Measurements from ENCODE around the gene SREBF2.

The SREBF2 gene

DNA sequence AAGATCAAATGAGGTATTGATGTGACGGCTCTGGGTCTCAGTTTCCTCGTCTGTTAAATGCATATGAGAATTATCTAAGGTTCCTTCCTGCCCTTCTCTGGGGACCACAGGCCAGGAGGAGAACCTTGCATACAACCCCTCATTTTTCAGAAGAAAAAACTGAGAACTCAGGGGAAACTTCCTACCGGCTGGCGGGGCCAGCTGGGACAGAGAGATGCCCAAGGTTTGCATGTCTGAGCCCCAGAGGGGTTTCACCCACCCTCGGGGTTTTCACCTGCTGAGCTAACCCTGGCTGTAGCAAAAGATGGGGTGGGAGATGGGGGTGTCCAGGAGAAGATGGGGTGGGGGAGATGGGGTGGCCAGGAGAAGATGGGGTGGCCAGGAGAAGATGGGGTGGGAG, 89.4 kb downstream of the SREBF2 start:
- no peak for DNase-seq (ENCODE audit: low spot score)

DNA sequence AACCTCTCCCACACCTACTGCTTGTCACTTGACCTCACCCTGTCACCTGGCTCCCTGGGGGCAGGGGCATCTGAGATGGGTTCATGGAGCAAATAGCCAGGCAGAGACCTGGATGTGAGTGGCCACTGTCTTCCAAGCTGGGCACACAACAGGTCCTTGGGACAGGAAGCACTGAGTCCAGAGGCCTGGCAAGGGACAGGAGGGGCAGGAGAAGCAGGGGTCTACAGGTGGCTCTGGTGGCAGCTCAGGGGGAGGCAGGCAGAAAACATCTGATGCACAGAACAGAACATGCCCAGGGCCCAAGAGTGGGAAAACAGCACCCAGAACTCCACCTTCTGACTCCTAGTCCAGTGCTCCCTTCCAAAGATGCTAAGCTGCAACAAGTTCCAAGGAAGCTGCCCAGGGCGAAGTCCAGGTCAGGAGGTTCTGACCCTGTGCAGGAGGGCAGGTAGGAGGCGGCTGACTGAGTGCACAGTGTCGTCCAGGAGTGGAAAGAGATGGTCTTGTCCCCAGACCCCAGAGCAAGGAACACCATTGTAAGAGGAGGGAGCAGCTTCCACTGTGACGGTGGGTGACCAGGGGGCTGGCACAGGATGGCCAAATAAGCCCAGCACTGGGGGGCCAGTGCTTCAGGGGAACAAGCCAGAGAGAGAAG, 90.2 kb downstream of the SREBF2 start:
- DNase-seq (ENCODE audit: low spot score), result no peak

DNA sequence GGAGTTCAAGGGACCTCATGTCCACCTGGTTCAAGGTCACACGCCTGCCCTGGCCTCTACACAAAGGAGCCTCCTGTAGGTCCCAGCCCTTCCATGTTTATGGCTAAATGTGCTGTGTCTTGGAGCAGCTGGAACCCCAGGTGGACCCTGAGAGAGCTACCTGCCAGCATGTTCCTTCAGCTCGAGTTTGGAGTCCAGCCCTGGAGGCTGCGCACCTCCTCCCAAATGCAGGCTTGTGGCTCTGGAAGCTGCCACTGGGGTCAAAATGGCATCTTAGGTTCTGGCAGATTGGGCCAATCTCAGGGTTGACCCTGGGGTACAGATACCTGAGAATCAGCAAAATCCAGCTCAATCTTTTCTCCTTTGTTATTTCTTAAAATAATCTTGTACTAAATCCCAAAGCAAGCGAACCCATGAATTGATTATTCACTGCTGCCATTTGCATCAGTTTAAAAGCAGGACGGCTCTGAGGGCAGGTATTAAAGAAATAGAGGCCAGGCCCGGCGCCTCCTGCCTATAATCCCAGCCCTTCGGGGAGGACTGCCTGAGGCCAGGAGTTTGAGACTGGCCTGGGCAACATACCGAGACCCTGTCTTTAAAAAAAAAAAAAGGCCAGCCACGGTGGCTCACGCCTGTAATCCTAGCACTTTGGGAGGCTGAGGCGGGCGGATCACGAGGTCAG, 90.8 kb downstream of the SREBF2 start:
- no peak for DNase-seq (ENCODE audit: low spot score)

DNA sequence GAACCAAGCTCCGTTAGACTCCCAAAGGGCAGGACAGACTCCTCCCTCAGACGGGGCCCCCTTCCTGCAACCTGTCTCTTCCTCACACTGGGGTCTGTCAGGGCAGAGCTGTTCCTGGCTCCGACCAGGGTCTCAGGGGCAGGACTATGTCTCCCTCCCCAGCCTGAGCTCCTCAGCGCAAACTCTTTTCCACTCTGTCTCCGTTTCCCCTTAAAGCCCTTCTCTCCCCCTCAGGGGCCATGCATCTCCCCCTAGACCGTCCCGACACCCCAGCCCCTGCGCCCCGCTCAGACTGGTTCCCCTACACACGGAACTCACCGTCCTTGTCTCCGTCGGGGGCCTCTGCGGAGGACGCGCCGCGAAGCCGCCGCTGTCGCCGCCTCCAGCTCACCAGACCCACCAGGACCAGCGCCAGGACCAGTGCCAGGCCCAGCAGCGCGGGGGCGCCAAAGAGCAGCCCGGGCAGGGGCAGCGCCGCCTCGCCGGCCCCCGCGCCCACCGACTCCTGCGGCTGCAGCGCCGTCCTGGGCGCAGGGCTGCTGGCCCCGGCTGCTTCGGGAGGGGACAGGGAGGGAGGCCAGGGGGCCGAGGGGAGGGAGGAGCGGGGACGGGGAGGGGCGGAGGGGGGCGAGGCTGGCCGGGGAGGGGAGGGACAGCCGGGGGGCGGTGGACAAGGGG, 93.0 kb downstream of the SREBF2 start:
- DNase-seq (ENCODE audit: low spot score), result no peak

DNA sequence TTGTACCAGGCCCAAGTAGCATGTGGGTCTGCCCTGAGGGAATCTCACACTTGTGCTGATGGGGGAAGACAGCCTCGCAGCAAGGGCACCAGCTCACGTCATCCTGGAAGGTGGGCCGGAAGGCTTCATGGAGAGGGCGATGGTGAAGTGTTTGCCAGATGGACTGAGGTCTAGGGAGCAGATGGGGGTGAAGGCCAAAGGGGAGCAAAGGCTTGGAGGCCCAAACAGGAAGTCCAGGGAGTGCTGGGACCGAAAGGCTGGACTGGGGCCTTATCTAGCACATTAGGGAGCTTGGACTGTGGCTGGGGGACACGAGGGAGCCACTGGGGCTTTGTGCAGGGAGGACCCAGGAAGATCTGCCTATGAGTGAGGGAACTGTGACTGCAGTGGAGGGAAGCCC, 94.9 kb downstream of the SREBF2 start:
- DNase-seq (ENCODE audit: low spot score), result no peak

DNA sequence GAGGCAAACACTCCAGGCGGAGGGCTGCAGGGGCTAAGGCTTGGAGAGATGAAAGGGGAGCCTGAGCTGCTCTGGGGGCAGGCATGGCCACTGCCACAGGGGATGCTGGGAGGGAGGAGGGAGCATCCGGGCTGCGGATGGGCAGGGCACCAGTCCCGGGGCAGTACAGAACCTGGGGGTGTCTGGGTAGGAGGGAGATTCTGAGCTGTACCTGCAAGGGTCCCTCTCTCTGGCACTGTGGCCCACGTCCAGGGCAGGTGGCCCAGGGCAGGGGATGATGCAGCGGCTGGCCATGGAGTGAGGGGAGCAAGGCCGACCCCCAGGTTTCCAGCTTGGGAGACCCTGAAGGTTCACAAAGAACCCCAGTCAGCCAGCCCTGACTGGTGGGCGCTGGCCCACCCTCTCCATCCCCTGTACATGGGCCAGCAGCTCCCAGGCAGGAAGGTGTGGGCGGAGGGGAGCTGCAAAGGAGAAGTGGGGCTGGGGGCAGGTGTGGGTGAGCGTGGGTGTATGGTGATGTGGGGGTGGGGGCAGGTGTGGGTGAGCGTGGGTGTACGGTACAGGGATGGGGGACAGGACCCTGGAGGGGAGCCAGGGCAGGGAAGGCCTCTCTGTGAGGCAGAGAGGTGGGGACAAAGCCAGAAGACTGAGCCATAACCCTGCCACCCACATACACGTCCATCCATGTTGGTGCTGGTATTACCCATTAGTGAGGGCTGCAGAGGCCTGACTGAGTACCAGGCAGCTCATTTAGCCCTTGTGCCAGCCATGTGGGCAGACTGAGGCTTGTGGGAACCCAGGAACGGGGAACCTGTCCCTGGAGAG, 95.9 kb downstream of the SREBF2 start:
- DNase-seq (ENCODE audit: low spot score), result no peak

DNA sequence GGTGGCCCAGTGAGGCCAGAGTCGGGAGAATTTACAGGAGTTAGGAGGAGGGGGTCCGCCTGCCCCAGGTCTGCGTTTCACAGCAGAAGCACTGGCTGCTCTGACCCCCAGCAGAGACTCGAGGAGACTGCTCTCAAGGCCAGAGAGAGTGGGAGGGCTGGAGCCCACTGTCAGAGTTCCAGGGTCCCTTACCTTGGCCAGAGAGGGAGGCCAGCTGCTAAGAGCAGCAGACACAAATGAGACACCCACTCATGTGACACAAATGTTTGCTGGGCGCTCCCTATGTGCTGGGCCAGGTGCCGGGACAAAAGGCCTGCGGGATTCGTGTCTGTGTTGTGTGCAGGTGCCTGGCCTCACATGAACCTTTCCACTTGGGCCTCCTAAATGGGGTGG, 96.5 kb downstream of the SREBF2 start:
- DNase-seq (ENCODE audit: low spot score), result no peak

DNA sequence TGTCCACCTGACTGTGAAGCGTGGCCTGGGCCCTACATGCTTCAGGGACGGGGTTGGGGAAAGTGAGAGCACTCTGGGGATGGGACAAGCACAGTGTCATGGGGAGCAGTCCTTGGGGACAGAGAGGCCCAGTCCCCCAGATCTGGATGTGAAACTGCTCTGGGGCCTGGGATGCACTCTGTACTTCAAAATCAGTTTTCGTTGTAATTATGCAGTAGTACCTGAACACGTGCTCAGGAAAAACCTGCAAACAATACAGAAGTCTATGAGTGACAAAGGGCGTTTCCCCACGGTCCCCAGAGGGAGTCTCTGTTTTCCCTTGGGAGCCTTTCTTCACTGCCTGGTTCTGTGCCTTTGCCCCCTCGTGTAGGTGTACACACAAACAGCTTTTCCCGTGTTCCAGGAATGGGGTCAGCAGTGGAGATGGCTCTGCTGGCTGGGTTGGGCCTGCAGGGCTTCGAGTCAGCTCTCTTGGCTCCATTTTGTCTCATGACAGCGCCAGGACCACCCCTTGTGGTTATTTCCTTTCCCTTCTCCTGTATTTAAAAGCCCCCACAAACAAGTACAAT, 98.9 kb downstream of the SREBF2 start:
- no peak for DNase-seq (ENCODE audit: low spot score)

DNA sequence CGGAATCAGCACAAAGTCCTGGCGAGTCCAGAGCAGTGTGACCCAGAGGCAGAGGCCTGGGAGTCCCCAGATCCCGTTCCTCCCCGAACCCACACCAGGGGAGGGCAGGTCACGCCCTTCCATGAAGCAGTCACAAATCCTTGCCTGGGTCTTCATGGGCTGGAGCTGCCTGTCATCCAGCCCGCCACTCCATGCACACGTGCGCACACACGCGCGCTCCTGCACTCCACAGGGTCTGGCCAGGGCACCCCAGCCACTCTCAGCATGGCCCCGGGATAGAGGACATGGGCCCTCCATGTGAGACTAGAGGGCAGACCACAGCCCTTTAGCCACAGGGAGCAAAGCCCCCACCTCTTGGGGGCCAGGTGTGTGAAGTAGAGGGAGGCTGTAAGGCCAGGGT, 99.4 kb downstream of the SREBF2 start:
- no peak for DNase-seq (ENCODE audit: low spot score)

DNA sequence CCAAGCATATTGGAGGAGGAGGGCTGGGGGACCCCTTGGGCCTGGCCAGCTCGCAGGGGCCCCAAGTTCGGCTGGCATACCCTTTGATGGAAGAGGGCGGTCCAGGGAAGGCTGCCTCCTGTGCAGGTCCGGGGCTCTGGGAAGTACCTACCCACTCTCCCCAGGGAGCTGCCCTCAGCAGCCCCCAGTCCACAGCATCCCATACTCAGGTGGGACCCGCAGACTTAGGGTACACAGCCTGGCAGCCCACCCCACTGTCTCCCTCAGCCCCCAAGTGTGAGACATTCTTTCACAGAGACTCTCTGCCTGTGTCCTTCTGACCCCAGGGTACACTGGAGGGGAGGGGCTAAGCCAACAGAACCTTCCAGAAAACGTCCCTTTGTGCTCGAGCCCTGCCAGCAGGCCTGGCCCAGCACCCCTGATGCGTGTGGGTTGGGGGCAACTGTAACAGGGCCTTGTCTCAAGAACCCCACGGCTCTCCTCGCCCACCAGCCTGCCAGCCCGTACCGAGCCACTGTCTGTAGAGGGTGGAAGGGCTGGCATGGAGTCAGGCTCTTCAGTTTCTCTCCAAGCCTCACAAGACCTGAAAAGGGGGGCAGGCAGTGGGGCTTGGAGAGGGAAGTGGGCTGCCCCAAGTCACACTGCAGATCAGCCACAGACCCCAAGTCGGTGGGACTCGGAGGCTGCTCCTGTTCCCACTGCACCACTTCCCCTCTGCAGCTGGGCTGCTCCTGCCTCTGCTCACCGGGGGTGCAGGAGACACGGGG, 100.7 kb downstream of the SREBF2 start:
- DNase-seq (ENCODE audit: low spot score), result no peak

DNA sequence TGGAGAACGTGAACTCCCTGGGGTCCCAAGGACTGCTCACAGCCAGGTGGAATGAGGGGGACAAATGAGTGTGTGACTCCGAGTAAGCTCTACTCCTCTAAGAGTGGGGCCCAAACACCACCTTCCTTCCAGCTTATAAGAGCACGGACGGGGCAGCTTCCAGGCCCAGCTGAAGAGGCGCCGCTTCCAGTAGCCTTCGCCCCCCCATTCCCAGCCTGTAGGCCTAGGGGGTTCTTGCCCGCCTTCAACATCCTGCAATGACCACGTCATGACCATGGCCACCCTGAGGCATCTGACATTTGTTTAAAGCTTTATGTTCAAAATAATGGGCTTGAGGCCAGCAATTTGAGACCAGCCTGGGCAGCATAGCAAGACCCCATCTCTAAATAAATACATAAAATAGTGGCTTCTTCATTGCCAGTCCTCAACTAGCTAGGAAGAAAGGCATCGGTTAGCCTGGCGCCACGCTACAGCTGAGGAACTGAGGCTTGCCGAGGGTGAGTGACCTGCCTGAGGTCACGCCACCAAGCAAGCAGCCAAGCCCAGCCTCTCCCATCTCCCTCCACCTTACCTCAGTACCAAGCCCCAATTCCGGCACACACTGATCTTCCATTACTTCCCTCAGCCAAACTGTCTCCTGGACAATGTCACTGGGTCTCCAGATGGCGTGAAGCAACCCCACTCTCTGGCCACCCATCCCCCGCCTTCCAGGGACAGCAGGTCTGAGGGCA, 101.5 kb downstream of the SREBF2 start:
- no peak for DNase-seq (ENCODE audit: low spot score)

DNA sequence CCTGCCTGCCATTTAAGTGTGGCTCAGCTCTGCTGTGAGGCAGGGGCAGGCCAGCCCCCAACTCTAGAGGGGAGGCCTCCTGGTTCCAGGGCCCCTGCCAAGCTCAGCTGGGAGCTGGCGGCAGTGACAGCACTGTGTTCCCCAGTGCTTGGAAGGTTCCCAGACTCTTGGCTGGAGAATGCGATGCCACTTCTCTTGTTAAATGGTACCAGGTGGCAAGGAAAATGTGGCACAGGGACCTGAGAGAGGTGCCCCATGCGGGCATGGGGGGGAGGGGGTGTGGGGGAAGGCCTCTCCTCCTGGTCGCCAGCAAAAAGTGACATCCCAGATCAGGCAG, 102.1 kb downstream of the SREBF2 start:
- no peak for DNase-seq (ENCODE audit: low spot score)

DNA sequence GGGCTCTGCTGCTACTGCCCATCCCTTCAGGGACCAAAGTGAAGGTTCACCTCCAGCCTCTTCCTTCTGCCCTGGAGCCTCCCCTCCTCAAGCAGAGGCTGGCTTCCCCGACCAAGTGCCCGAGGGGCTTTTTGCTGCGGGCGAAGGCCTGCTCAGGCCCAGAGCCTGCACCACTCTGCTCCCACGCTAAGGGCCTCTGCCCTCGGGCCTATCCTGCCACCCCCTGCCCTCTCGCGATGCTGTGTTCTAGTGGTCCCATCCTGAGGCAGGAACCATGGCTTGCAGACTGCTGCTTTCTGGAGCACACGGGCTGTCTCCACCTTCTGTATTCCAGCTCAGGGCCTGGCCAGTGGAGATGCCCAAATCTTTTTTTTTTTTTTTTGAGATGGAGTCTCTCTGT, 102.6 kb downstream of the SREBF2 start:
- DNase-seq (ENCODE audit: low spot score), result no peak

DNA sequence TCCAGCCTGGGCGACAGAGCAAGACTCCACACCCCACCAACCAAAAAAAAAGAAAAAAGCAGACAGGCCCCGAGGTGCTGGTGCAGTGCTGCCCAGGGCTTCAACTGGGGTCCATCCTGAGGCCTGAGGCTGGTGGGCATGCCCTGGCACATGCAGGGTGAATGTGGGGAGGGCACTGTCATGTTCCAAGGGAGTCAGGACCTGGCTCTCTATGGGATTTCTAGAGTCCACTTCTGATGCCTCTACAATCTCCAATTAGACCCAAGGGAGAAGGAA, 103.9 kb downstream of the SREBF2 start:
- no peak for DNase-seq (ENCODE audit: low spot score)

DNA sequence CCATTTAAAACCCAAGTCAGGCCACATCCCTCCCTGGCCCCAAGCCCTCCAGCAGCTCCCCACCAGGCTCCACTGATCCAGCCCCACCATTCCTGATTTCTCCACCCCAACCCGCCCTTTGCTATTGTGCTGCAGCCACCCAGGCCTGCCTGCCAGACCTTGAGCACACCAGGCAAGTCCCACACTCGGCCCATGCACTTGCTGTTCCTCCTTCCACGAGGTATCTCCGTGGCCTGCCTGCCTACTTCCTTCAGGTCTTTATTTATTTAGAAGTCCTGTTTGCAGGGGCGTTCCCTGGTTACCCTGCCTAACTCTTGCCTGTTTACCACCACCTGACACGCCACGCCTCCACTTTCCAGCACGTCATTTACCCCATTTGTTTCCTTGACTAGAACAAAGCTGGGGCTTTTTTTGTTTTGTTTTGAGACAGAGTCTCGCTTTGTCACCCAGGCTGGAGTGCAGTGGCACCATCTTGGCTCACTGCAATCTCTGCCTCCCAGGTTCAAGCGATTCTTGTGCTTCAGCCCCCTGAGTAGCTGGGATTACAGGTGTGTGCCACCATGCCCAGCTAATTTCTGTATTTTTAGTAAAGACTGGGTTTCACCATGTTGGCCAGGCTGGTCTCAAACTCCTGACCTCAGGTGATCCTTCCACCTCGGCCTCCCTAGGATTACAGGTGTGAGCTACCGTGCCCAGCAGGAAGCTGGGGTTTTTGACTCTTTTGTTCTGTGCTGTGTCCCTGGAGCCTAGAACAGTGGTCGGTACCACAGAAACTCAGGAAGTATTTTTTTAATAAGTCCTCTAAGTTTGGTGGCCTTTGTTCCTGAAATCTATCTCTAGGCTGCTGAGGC, 107.3 kb downstream of the SREBF2 start:
- no peak for DNase-seq (ENCODE audit: low spot score)

DNA sequence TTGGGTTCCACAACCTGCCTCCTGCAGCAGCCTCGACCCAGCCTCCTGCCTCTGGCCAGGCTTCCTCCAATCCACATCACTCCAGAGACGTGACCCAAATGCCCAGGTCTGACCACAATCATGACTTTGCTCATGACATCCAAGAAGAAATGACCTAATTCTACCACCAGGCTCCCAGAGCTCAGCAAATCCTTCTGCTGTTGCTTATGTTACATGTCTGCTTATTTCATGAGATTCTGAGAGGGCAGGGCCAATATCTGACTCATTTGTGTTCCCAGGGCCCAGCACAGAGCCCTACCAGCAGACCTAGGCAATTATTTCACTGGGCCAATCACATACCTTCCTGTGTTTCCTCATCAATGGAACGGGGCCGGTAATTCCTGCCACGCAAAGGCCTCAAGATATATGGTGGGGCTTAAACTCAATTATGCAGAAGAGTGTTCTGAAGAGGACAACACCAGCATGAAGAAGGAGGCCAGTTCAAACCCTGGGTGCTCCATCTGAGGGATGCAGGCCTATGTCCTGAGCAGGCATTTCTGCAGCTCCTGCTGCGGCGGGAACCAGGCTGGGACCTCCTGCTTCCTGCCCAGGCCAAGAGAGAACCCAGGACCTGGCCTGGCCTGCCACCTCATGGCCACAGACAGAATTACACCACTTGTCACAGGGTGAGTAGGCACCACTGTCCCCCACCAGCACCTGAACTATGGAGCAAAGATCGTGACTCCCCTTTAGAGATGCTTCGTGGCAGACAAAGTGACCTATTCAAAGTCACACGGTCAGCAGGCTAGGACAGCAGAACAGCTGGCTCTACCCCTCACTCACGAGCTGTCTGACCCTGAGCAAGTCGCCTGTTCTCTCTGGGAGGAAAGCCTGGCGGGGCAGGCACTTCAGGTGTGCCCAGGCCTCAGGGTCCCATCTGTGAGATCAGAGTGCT, 108.2 kb downstream of the SREBF2 start:
- DNase-seq (ENCODE audit: low spot score), result peak; percentile 83

DNA sequence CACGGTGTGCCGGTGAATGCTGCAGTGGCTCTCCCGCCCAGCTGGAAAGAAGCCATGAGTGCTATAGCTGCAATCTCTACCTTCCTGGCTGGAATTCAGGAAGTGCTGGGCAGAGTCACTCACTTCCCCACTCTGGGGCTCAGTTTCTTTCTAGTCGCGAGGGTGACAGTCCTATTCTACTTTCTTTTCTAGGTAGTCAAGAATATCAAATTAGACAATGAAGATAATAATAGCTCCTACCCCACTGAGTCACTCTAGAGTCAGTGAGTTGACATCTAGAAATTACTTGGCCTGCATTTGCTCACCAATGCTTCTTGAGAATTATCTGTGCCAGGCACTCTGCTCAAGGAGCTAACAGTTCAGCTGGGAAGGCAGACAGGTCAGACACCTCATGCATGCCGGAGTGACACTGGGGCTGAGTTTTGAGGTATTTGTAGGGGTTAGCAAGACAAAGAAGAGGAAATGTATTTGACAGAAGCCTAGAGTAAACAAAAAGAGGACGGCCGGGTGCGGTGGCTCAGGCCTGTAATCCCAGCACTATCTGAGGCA, 110.8 kb downstream of the SREBF2 start:
- DNase-seq (ENCODE audit: low spot score), result peak; percentile 40

DNA sequence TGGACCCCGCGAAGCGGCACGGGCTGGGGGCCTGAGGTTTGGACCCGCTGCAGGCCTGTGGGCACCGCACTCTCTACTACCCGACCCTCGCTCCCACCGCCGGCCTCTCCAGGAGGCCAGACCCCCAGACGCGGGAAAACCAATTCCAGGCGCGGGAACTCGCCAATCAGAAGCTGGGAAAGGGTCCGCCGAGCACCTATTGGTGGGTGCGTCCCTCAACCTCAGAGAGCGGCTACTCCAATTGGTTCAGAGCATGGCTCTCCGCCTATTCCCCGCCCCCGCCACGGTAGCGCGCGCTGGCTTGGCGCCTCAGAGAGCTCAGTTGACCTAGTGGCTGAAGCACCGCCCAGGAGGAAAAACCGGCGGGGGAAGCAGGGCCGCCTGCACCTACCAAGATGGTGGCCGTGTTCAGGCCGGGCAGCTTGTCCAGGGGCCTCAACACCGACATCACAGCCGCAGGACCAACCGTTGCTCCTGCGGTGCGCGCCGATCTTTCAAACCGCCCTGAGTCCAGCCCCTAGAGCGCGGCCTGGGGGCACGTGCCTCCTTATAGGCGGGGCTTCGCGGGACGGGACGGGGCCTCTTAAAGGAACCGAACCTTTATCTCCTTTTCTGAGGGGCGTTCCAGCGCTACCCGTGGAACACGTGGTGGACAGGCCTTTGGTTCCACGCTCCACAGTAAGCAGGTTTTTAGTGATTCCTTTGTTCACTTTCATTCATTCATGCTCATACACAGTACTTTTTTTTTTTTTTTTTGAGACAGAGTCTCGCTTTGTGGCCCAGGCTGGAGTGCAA, 113.9 kb downstream of the SREBF2 start, which contains the start of gene CENPM:
Gene CENPM (minus strand): TSS at position 524 of the 795 bp plus-strand sequence. CDS start 76 bp downstream, at position 448.
- DNase-seq (ENCODE audit: low spot score), result peak; percentile 90

Data from putamen (tissue), 1 donor.